MG63 (cell line): Measurements from ENCODE around the gene GALNT17. TPM values are rescaled to one million over a fixed set of nuclear protein-coding genes. Genes with fewer than 3 reads are reported as not detected.
A peak's percentile ranks its signal among the peaks of the same experiment; 100 is the strongest.

Source experiments
- DNase-seq: peaks from one replicate; pipeline ENCODE4 v3.0.0-alpha.2; 2020
- H3K27me3 ChIP-seq: fragments of 250-450 bp; sonication (Bioruptor Pico); 2 replicates; pipeline ENCODE4 v1.5.1; 2020; ENCODE audit warnings: mild to moderate bottlenecking, moderate library complexity
- H3K36me3 ChIP-seq: fragments of 250-450 bp; sonication (Bioruptor Pico); 2 replicates; pipeline ENCODE4 v1.5.1; 2020; ENCODE audit warnings: mild to moderate bottlenecking, moderate library complexity
- H3K4me3 ChIP-seq: fragments of 250-450 bp; sonication (Bioruptor Pico); 2 replicates; pipeline ENCODE4 v1.5.1; 2020; ENCODE audit warnings: mild to moderate bottlenecking, moderate library complexity
- H3K9me3 ChIP-seq: fragments of 250-450 bp; sonication (Bioruptor Pico); 2 replicates; pipeline ENCODE4 v1.5.1; 2020; ENCODE audit warnings: mild to moderate bottlenecking, moderate library complexity
- total RNA-seq: library from RNA; depleted of rRNA; stranded (reverse); fragments of >200 nt; shearing (Covaris generic); gene quantifications from 2 replicates; pipeline ENCODE4 v1.2.3, GENCODE V29; 2014; ENCODE audit warnings: low replicate concordance; rRNA removed

Gene GALNT17
- total RNA-seq: 0.03 TPM in 1 of 2 replicates, not detected in the other

- Histone ChIP-seq H3K9me3 (no peaks in the 10 kb centered on the region), H3K36me3 (no peaks in the 10 kb centered on the region), H3K27me3 (peaks cover 12% of the 10 kb centered on the region), H3K4me3 (peak within 1 kb of the TSS; percentile 38)
- DNase-seq: no peak
These were observed at the start of gene GALNT17 for GRCh38 chr7:71132127-71132376. Gene GALNT17, plus strand, starts transcription at chr7:71132144.

GRCh38 chr7:71095266-71095860, 36.6 kb upstream of the GALNT17 start:
- Histone ChIP-seq H3K4me3 (no peak overlapping the region), H3K36me3 (no peaks in the 10 kb centered on the region), H3K27me3 (no peaks in the 10 kb centered on the region), H3K9me3 (no peaks in the 10 kb centered on the region)
- no peak for DNase-seq

- no peak overlapping the region for H3K4me3 ChIP-seq
- no peaks in the 10 kb centered on the region for H3K27me3 ChIP-seq
- no peaks in the 10 kb centered on the region for H3K36me3 ChIP-seq
- no peaks in the 10 kb centered on the region for H3K9me3 ChIP-seq
- DNase-seq: no peak
These were observed 35.6 kb upstream of the GALNT17 start for GRCh38 chr7:71096351-71096750.

- Histone ChIP-seq H3K27me3 (no peaks in the 10 kb centered on the region), H3K9me3 (no peaks in the 10 kb centered on the region), H3K4me3 (no peak overlapping the region), H3K36me3 (no peaks in the 10 kb centered on the region)
- no peak for DNase-seq
These were observed 25.7 kb upstream of the GALNT17 start for GRCh38 chr7:71106226-71106625.

- H3K27me3 ChIP-seq: no peaks in the 10 kb centered on the region
- H3K9me3 ChIP-seq: no peaks in the 10 kb centered on the region
- no peak overlapping the region for H3K4me3 ChIP-seq
- DNase-seq: no peak
- no peaks in the 10 kb centered on the region for H3K36me3 ChIP-seq
These were observed 19.5 kb upstream of the GALNT17 start for GRCh38 chr7:71112436-71112835.

- no peak overlapping the region for H3K4me3 ChIP-seq
- H3K36me3 ChIP-seq: no peaks in the 10 kb centered on the region
- no peaks in the 10 kb centered on the region for H3K27me3 ChIP-seq
- DNase-seq: no peak
- no peaks in the 10 kb centered on the region for H3K9me3 ChIP-seq
These were observed 11.8 kb upstream of the GALNT17 start for GRCh38 chr7:71120096-71120495.

GRCh38 chr7:71129126-71129525, 2.8 kb upstream of the GALNT17 start:
- Histone ChIP-seq H3K9me3 (no peaks in the 10 kb centered on the region), H3K4me3 (no peak overlapping the region), H3K27me3 (peaks cover 12% of the 10 kb centered on the region), H3K36me3 (no peaks in the 10 kb centered on the region)
- no peak for DNase-seq

- H3K4me3 ChIP-seq: no peak overlapping the region
These were observed 1.8 kb upstream of the GALNT17 start for GRCh38 chr7:71130031-71130679.

GRCh38 chr7:71131256-71132126, 453 bp upstream of the GALNT17 start:
- H3K36me3 ChIP-seq: no peaks in the 10 kb centered on the region
- H3K9me3 ChIP-seq: no peaks in the 10 kb centered on the region
- peak; percentile 20 for DNase-seq
- peak overlapping the region; percentile 38 for H3K4me3 ChIP-seq
- H3K27me3 ChIP-seq: peaks cover 12% of the 10 kb centered on the region

More at GRCh38 chr7:71130031-71130679, 1.8 kb upstream of the GALNT17 start:
- Histone ChIP-seq H3K27me3 (peaks cover 12% of the 10 kb centered on the region), H3K36me3 (no peaks in the 10 kb centered on the region), H3K9me3 (no peaks in the 10 kb centered on the region)
- DNase-seq: no peak

GRCh38 chr7:71132377-71133231, 660 bp downstream of the GALNT17 start:
- Histone ChIP-seq H3K36me3 (no peaks in the 10 kb centered on the region), H3K4me3 (no peak overlapping the region), H3K27me3 (peaks cover 12% of the 10 kb centered on the region), H3K9me3 (no peaks in the 10 kb centered on the region)
- DNase-seq: no peak

- Histone ChIP-seq H3K27me3 (peaks cover 12% of the 10 kb centered on the region), H3K36me3 (no peaks in the 10 kb centered on the region), H3K4me3 (no peak overlapping the region), H3K9me3 (no peaks in the 10 kb centered on the region)
- DNase-seq: no peak
These were observed 1.3 kb downstream of the GALNT17 start for GRCh38 chr7:71133232-71133622.

GRCh38 chr7:71133856-71134255, 1.9 kb downstream of the GALNT17 start:
- H3K9me3 ChIP-seq: no peaks in the 10 kb centered on the region

GRCh38 chr7:71135116-71135515, 3.2 kb downstream of the GALNT17 start:
- H3K27me3 ChIP-seq: peaks cover 12% of the 10 kb centered on the region
- H3K9me3 ChIP-seq: no peaks in the 10 kb centered on the region
- DNase-seq: no peak
- H3K36me3 ChIP-seq: no peaks in the 10 kb centered on the region
- H3K4me3 ChIP-seq: no peak overlapping the region

More at GRCh38 chr7:71133856-71134255, 1.9 kb downstream of the GALNT17 start:
- no peak for DNase-seq
- H3K36me3 ChIP-seq: no peaks in the 10 kb centered on the region
- H3K4me3 ChIP-seq: no peak overlapping the region
- H3K27me3 ChIP-seq: peaks cover 12% of the 10 kb centered on the region

- DNase-seq: no peak
- peaks cover 12% of the 10 kb centered on the region for H3K27me3 ChIP-seq
- H3K36me3 ChIP-seq: no peaks in the 10 kb centered on the region
- H3K9me3 ChIP-seq: no peaks in the 10 kb centered on the region
- no peak overlapping the region for H3K4me3 ChIP-seq
These were observed 3.7 kb downstream of the GALNT17 start for GRCh38 chr7:71135663-71136062.

- no peak overlapping the region for H3K4me3 ChIP-seq
- DNase-seq: no peak
- H3K9me3 ChIP-seq: no peaks in the 10 kb centered on the region
- peaks cover 3% of the 10 kb centered on the region for H3K27me3 ChIP-seq
- no peaks in the 10 kb centered on the region for H3K36me3 ChIP-seq
These were observed 5.5 kb downstream of the GALNT17 start for GRCh38 chr7:71137479-71137878.

- Histone ChIP-seq H3K27me3 (no peaks in the 10 kb centered on the region), H3K9me3 (no peaks in the 10 kb centered on the region), H3K36me3 (no peaks in the 10 kb centered on the region), H3K4me3 (no peak overlapping the region)
- no peak for DNase-seq
These were observed 8.3 kb downstream of the GALNT17 start for GRCh38 chr7:71140264-71140663.

GRCh38 chr7:71144963-71145362, 13.0 kb downstream of the GALNT17 start:
- H3K36me3 ChIP-seq: no peaks in the 10 kb centered on the region
- no peaks in the 10 kb centered on the region for H3K9me3 ChIP-seq
- H3K4me3 ChIP-seq: no peak overlapping the region
- no peaks in the 10 kb centered on the region for H3K27me3 ChIP-seq
- no peak for DNase-seq
